Activated CD4-positive, alpha-beta T cell treated with anti-CD3 and anti-CD28 coated beads, Interleukin-2, amount 50 U/mL, for 1 hour (primary cell): ENCODE results near the gene ABR.
A peak's percentile ranks its signal among the peaks of the same experiment; 100 is the strongest.
"Not testable (repeated sequence)": the region's sequence is repeated elsewhere in the genome, so short reads cannot be mapped to it uniquely, and the experiment has no call there.

ENCODE experiments used
- DNase-seq: peaks from one replicate; pipeline ENCODE4 v3.0.0-alpha.2; 2020

Gene ABR

GRCh38 chr17:1003972-1004768 is 175.6 kb downstream of the ABR start:
- no peak for DNase-seq

DNA sequence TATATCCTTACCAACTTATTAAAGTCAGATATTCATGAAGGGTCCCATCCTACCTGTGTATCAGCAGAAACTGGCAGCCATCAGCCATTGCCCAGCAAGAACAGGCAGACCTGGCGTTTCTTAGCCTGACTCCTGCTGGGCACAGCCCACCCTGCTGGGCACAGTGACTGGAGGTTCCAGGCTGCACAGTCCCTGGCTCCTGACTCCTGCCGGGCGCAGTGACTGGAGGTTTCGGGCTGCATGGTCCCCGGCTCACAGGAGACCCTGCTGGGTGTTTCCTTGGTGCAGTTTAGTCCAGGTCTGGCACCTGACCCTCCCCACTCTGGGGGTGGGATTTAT is 176.2 kb downstream of the ABR start:
- DNase-seq: no peak

DNA sequence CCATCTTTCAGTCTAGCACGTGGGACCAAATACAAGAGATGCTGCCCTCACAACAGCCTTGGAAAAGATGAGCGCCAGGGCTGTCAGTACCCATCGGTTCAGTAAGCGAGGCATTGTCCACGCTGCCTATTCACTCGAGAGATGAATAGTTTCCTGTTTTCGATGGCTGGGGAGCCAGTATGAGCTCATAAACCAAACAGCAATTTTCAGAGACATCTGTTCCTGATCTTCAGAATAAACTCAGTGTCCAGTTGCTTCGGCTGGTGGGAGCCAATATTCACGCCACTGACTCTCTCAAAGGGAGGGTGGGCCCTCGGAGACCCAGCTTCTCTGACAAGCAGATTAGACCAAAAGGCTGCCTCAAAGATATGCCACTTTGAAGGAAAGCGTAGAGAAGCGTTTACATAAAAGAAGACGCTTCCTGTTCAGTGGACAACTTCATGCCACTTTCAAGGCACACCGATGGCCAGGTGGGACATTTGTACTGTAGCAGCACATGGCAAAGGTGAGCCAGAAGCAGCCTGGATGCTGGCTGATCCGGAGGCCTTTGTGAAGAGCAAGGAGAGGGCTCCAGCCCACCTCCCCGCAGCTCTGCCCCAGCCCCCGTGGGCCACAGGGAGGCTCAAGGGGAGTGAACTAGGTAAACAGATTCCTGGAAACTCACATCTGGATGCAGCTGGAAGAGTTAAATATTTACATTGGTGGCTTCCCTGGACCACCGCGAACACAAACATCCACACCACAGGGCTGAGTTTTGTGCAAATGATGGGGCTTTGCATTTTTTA is 176.8 kb downstream of the ABR start:
- DNase-seq: no peak

DNA sequence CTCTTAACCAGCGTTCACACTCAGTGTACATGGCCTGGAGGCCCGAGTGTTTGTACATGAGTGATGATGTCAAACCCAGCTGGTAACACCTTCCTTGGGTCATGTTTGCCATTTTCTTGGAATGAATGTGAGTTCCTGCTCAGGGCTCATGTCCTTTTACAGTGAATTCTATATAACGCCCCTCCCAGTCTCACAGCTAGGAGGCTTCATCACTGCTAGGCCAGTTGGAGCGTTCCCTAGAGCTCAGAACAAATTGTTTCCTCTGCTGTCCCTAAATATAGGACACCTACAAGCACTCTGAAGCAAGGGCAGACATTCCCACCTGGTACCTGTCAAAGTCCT is 177.4 kb downstream of the ABR start:
- no peak for DNase-seq

- DNase-seq: no peak
Observed at GRCh38 chr17:1001640-1002411, 178.0 kb downstream of the ABR start.

DNA sequence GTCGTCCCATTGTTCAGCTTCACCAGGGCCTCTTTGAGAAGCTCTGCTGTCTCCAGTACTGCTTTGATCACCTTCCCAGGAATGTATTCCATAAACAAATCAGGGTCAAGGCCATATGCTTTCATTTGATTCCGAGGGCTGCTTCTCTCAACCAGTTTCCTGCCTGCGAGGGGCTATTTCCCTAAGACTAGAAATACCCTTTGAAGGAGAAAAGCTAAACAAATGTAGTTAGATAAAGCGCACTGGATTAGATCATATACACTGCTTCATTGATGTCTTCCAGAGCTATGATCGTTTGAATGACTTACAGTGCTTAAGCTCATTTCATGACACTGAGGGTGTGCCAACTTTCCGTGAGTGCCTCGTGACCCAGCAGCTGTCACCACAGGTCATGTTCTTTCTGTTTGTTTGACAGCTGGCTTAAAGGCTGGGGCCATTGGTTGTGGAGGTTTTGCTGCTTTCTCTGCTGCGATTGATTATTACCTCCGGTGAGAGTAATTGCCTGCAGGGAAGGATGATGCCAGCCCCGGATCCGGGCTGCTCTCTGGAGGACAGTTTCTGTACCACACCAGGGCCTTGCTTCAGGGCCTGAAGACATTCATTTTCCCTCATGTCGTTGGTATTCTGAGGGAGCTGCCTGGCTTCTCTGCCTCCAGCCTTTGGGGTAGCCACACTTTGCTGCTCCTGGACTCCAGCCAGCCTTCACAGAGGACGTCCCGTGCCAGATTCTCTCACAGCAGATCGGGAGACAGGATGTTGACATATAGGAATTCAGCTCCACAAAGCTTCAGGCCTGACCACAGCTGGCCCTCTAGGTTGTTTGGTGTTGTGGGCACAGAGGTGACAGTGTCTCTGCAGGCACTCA is 179.0 kb downstream of the ABR start:
- no peak for DNase-seq

DNA sequence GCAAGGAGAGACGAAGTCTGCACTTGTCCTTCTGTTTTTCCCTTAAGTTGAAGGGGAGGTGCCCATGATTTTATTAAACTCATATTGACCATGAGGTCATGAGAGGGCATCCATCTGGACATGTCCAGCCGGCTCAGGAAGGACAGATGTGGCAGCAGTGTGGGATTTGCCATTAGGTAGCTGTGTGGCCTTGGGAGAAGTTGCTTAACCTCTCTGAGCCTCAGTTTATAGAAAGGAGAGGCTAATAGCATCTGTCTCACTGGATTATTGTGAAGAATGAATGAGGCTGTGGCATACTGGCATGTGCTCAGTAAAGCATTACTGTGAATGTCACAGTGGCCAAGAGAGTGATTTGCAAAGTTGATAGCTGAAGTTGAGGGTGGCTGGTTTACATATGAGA is 181.7 kb downstream of the ABR start:
- DNase-seq: no peak

GRCh38 chr17:996554-997344 is 183.0 kb downstream of the ABR start, which contains the start of gene TIMM22:
Gene TIMM22, plus strand, starts transcription at chr17:997129. Its CDS starts 14 bp downstream, at chr17:997143.
- DNase-seq: peak; percentile 90

GRCh38 chr17:995324-995723 is 184.5 kb downstream of the ABR start:
- DNase-seq: not testable (repeated sequence)

GRCh38 chr17:992933-993332 is 186.8 kb downstream of the ABR start:
- DNase-seq: no peak

DNA sequence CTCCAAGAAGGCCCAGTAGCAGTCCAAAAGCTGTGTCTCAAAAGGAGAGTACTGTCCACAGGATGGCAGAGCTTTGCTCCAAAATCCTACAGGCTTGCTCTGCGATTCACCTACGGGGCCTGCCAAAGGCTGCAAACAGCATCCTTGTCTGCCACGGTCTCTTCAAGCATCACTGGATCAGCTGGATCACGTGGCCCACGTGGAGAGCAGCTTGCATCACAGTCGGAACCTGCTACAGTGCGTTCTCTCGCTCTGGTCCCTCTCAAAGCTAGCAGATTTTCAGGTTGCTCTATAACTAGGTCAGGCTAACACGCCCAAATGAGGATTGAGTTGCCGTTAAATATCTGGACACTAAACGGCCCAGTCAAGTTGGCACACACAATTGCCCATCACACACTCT is 191.2 kb downstream of the ABR start:
- DNase-seq: no peak

- DNase-seq: no peak
Observed at GRCh38 chr17:987931-988330, 191.8 kb downstream of the ABR start.

DNA sequence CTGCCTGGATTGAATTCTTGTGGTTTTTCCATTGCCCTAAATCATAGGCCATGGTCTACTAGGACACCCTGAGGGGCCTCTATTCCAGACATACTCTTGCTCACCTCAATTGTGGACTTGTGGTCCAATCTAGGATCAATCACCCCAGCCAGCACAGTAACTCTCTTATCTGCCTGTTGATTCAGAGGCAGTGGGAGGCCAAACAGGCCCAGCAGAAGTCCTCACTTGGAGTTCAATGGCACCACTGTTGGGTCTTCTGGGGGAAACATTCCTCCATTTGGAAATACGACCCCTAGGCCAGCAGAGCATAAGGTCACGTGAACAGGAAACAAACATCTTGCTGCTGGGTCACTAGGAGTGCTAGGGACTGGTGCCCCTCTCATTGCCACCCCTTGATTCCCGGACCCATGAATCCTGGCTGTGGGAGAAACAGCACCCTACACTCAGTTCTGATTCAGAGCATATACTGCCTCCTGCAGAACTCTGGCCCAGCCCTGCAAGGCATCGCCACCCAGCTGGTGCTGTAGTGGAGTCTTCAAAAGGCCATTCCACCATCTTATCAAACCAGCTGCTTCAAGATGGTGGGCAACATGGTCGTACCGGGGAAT is 193.4 kb downstream of the ABR start:
- no peak for DNase-seq

DNA sequence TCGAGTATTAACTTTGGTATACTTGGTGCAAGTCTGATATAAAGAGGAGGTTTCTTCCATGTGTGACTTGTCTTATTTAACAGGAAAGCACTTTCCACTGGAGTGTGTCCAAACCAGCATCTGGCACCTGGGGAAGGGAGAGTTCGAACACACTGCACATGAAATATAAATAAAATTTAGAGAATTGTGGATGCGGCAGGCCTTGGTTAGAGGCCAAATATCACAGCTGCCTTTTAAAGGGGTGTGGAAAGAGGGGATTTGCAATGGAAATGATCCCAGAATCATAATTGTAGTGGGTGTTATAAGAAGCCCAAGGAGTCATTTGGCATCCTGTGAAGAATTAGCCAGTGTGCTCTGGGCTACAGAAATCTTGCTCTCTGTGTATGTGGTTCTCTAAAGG is 195.9 kb downstream of the ABR start:
- DNase-seq: no peak

DNA sequence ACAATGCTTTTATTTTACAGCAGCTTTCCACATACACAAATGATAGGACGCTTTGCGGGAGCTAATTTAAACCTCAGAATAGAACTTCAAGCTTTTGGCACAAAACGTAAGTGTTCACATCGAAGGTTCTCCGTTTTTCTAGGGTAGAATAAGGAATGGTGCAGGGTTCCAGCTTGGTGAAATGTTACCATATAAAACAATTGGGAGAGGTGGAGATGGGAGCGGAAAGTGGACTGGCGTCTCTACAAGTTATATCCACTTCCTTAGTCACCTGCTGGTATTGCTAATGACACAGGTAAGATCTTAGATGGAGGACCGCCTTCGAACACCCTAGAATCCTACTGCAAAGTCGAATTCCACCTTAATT is 198.5 kb downstream of the ABR start:
- DNase-seq: no peak

DNA sequence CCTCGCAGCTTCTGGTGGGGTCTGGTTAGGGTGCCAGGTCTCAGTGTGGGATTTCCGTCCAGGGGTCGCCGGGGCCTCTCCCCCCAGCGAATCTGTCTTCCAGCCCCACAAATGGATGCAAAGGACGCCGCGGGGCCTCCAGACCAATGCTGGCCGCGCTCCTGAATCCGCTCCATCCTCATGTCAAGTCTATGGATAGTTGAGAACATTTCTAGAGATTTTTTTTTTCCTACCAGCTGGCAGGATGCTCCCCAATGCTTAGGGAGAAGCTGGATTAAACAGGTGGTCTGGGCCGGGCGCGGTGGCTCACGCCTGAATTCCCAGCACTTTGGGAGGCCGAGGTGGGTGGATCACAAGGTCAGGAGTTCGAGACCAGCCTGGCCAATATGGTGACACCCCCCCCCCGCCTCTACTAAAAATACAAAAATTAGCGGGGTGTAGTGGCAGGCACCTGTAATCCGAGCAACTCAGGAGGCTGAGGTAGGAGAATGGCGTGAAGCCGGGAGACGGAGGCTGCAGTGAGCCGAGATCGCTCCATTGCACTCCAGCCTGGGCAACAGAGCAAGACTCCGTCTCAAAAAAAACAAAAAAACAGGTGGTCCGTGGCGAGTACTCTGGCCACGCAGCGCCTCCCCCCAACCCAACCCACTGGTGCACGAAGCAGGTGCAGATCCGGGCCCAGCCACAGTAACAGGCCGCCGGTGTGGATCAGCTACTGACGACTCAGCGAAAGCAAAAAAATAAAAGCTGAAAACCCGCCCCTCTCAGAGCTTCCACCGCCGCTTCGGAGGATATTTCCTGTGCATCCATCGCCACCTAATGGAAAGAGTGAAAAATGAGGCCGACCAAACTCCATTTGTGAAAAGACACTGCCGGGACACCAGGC is 199.1 kb downstream of the ABR start:
- DNase-seq: peak; percentile 75

DNA sequence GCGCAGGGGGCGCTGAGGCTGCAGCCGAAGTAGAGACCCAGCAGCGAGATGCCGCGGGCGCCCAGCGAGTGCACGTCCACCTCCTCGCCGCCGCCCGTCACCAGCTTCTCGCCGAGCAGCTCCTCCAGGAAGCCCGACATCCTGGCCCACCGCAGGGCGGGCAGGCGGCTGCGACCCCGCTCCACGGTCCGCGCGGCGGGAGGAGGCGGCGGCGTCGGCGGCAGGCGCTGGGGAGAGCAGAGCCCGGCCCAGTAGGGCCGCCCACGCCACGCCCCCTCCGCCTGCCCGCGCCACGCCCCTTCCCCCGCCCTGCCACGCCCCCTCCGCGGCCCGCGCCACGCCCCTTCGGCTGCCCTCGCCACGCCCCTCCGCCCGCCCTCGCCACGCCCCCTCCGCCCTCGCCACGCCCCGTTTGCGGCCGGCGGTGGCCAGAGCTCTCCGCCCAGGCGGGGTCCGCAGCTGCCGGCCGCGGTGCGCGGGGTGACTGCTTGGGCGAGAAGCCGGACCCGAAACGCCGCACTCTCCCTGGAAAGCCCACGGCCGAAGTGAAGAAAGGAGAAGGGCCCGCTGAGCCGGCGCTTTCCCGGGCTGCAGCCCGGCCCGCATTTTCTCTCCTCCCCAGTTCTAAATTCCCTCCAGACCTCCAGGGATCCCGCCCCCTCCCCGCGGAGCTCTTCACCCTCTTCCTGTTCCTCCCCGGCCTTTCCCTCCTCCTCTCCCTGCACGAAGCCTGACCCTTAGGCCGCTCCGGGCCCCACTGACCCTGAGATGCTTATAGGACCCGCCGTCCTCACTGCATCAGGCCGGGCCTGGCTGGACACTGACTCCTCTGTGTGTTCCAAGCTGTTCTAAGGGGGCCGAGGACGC is 200.0 kb downstream of the ABR start, which contains the start of gene NXN:
Gene NXN, minus strand, starts transcription at position 238 of the 867 bp plus-strand sequence.
- peak; percentile 90 for DNase-seq

GRCh38 chr17:979212-979538 is 200.6 kb downstream of the ABR start:
- DNase-seq: no peak
